ENCODE results near the gene ITIH3. TPM values are rescaled to one million over a fixed set of nuclear protein-coding genes. Genes with fewer than 3 reads are reported as not detected.

The ITIH3 gene
- total RNA-seq, 1 experiment from 2014 or later, result not detected

DNA sequence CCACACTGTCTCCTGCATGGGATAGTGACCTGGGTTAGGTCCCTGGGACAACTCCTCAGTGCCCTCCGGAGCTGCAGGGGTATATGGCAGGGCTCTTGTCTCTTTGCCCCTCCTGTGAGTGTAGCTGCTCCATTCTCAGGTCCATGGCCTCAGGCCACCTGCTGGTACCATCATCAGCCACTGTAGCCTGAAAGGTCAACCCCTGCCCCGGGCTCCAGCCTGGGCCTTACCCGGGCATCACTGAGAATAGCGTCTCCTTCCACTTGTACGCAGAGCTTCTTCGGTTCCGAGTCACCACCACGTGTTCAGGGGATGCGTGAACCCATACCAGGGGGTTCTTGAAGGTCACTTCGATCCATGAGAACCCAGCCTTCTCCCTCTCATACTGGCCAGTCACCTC, 22.1 kb downstream of the ITIH3 start:
- no peak overlapping the region for H4K8ac ChIP-seq (replicated peaks; ENCODE audit: insufficient read length, low read depth, low read length)
- TF ChIP-seq, protein P1, sequence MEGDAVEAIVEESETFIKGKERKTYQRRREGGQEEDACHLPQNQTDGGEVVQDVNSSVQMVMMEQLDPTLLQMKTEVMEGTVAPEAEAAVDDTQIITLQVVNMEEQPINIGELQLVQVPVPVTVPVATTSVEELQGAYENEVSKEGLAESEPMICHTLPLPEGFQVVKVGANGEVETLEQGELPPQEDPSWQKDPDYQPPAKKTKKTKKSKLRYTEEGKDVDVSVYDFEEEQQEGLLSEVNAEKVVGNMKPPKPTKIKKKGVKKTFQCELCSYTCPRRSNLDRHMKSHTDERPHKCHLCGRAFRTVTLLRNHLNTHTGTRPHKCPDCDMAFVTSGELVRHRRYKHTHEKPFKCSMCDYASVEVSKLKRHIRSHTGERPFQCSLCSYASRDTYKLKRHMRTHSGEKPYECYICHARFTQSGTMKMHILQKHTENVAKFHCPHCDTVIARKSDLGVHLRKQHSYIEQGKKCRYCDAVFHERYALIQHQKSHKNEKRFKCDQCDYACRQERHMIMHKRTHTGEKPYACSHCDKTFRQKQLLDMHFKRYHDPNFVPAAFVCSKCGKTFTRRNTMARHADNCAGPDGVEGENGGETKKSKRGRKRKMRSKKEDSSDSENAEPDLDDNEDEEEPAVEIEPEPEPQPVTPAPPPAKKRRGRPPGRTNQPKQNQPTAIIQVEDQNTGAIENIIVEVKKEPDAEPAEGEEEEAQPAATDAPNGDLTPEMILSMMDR (conservative IDR thresholded peaks at IDR 0.05), result no peak

More for the DNA sequence above, 22.1 kb downstream of the ITIH3 start:
- no peak overlapping the region for H4K5ac ChIP-seq (ENCODE audit: insufficient read length, low read depth, low read length)
- no peaks in the 10 kb centered on the region for H3K9me3 ChIP-seq (ENCODE audit: control insufficient read depth, low read depth, low read length)
- WGBS (ENCODE audit: extremely low coverage, insufficient read length, low lambda C conversion rate), result no CpG with 5 or more reads among the region's 10 CpGs
- H3K79me2 ChIP-seq (ENCODE audit: insufficient read depth, low read length), result no peaks in the 10 kb centered on the region
- no peak overlapping the region for H2BK5ac ChIP-seq (ENCODE audit: insufficient read length, low read length)
- H3K79me1 ChIP-seq (ENCODE audit: insufficient read depth, low read depth, low read length, poor library complexity, severe bottlenecking), result no peaks in the 10 kb centered on the region
- H3T11ph ChIP-seq (ENCODE audit: low read length), result no peak overlapping the region
- H3K18ac ChIP-seq (ENCODE audit: insufficient read length, low read depth, low read length), result no peak overlapping the region
- H3K4me2 ChIP-seq (ENCODE audit: insufficient read depth, insufficient read length, low read length), result no peak overlapping the region
- H3K4ac ChIP-seq (ENCODE audit: low read depth, low read length), result no peak overlapping the region
- no peaks in the 10 kb centered on the region; a peak in 1 of 7 replicates for H3K36me3 Mint-ChIP-seq (ENCODE audit: insufficient read depth in 1 of 3, low read depth in 3 of 3)
- no peaks in the 10 kb centered on the region for H4K20me1 ChIP-seq (ENCODE audit: control insufficient read depth, insufficient read depth, insufficient read length)
- H2BK20ac ChIP-seq (ENCODE audit: low read depth, low read length, poor library complexity, severe bottlenecking), result no peak overlapping the region
- H2AFZ ChIP-seq (ENCODE audit: low read length), result no peak overlapping the region
- H3K4me3 Mint-ChIP-seq, result no peak overlapping the region
- H4K91ac ChIP-seq (ENCODE audit: insufficient read length, low read depth, low read length), result no peak overlapping the region
- no peak overlapping the region for H2BK12ac ChIP-seq (ENCODE audit: insufficient read length, low read depth, low read length)
- H3K9ac ChIP-seq (ENCODE audit: extremely low read depth, insufficient read length, low read length), result no peak overlapping the region
- no peaks in the 10 kb centered on the region for H3K23me2 ChIP-seq (ENCODE audit: insufficient read length, low read depth, low read length, poor library complexity, severe bottlenecking)
- no peak overlapping the region for H2BK120ac ChIP-seq (ENCODE audit: low read depth, low read length, poor library complexity, severe bottlenecking)
- DNase-seq, result no peak
- no peak overlapping the region for H2AK5ac ChIP-seq (ENCODE audit: insufficient read length, low read length)
- H3K23ac ChIP-seq (ENCODE audit: insufficient read length, low read depth, low read length), result no peak overlapping the region
- H3K27me3 Mint-ChIP-seq (ENCODE audit: low read depth), result peaks cover 2% of the 10 kb centered on the region; the same call in 1 of the 2 replicates
- no peak overlapping the region for H2BK15ac ChIP-seq (ENCODE audit: low read depth, low read length)
- H3K27ac ChIP-seq (ENCODE audit: insufficient read length, low read depth, low read length), result no peak overlapping the region
- no peaks in the 10 kb centered on the region for H3K9me3 Mint-ChIP-seq
- H3K4me1 ChIP-seq (ENCODE audit: insufficient read depth, low read length), result 0 out of 2 replicates have a peak, but pooled peaks cover 4% of the 10 kb centered on the region
- no peaks in the 10 kb centered on the region for H3K27me3 ChIP-seq (ENCODE audit: insufficient read depth, low read length)
- H3K56ac ChIP-seq (ENCODE audit: insufficient read length, low read depth, low read length), result no peak overlapping the region
- peak overlapping the region in 1 of 3 experiments; percentile 82; a peak in 1 of 7 replicates for H3K27ac Mint-ChIP-seq
- H3K4me1 Mint-ChIP-seq, result peaks cover 12 to 14% of the 10 kb centered on the region in 2 experiments
- no peak overlapping the region for H3K14ac ChIP-seq (ENCODE audit: insufficient read depth, low read length)

Data from H9 (cell line).